Measurements from ENCODE around the gene KRT78.

GRCh38 chr12:52884526-52885293, 35.9 kb upstream of the KRT78 start:
- TF ChIP-seq CTCF (IDR thresholded peaks at IDR 0.05): peak; percentile 89 to 94 (median 94)
- TF ChIP-seq POLR2A (IDR thresholded peaks at IDR 0.05): no peak

Measured in vagina (tissue), 2 donors.